ENCODE data around the gene RP2. TPM values are rescaled to one million over a fixed set of nuclear protein-coding genes. Genes with fewer than 3 reads are reported as not detected.

The RP2 gene
- total and polyA plus RNA-seq, 9 of the 15 experiments (the other 6 are each of a cell fraction or from before 2014, with no cell fraction given), result 2.0 to 6.9 (median 3.5) TPM

DNA sequence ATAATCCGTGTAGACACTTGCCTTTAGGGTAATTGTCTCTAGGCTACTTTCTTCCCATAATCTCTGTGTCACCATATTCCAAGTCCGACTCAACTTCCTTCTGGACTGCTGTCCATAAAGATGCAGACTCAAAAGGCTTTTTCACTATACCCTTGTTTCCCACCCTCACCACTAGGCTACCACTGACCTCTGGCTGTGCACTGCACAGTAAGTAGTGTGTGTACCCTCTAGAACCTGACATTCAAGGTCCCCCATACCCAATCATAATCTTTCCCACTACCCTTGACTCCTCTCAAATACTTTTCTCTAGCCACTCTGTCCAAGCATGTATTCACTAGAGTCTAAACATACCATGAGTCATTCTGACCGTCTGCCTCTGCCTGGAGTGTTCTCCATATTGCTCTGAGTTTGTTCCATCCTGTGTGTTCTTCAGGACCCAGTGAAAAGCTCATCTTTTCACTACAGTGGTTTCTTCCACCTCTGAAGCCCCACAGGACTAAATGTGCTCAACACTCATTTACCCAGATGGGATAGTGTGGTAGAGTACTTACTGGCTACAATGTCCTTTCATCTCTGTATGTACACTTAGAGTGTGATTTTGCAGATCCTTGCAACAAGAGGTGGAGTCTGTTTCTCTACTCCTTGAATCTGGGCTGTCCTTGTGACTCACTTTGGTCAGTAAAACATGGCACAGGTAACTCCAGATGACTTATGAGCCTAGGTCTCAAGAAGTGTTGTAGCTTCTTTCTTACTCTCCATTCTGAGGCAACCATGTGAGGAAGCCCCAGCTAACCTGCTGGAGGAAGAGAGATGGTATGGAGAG is 92.8 kb downstream of the RP2 start:
- H2AFZ ChIP-seq (ENCODE audit: low read depth, low read length), result no peak overlapping the region
- no peaks in the 10 kb centered on the region for H3K4me1 ChIP-seq (replicated peaks in 1 of 2; ENCODE audit: control insufficient read depth in 2 of 2, insufficient read depth in 2 of 2, low read length in 2 of 2)
- ATAC-seq, result no peak
- intact Hi-C loops (cut with micrococcal nuclease), result no loop called here
- WGBS (ENCODE audit: insufficient coverage, low coverage, missing lambda C conversion rate), result 10% methylated on average over 3 of the region's 3 CpGs
- no peak overlapping the region for H3K9ac ChIP-seq (ENCODE audit: insufficient read depth in 1 of 2, low read depth in 2 of 2, low read length in 2 of 2)
- ChIA-PET POLR2A (interaction anchor here (0.5 to 1.3 kb wide), 4 partner anchors 15 to 186 kb away, joined by 3 to 5 read pairs (median 3); no protein-coding TSS in a partner anchor), CTCF (ENCODE audit: low intra/inter-chr PET ratio) (no interaction called here)
- no peak for DNase-seq (ENCODE audit: extremely low read depth in 1 of 4, low spot score in 3 of 4)
- H3K36me3 ChIP-seq (ENCODE audit: control insufficient read depth, insufficient read depth, low read length), result no peaks in the 10 kb centered on the region
- in situ Hi-C loops (cut with MboI), result no loop called here
- no peak for TF ChIP-seq U2AF2 (optimal IDR thresholded peaks at IDR 0.05; ENCODE audit: low read depth, low read length)
- no peak for TF ChIP-seq TBL1XR1 (IDR thresholded peaks at IDR 0.05; ENCODE audit: low read length in 2 of 2)
- TF ChIP-seq, protein P1, sequence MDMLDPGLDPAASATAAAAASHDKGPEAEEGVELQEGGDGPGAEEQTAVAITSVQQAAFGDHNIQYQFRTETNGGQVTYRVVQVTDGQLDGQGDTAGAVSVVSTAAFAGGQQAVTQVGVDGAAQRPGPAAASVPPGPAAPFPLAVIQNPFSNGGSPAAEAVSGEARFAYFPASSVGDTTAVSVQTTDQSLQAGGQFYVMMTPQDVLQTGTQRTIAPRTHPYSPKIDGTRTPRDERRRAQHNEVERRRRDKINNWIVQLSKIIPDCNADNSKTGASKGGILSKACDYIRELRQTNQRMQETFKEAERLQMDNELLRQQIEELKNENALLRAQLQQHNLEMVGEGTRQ (CRISPR knock-in tag; IDR thresholded peaks at IDR 0.05), result no peak
- TF ChIP-seq SLC30A9 (CRISPR knock-in tag; IDR thresholded peaks at IDR 0.05), result no peak
- no peak for TF ChIP-seq GMEB1 (CRISPR knock-in tag; IDR thresholded peaks at IDR 0.05)
- no peak for TF ChIP-seq HEY1 (CRISPR knock-in tag; IDR thresholded peaks at IDR 0.05; ENCODE audit: borderline replicate concordance)
- TF ChIP-seq ZNF764 (CRISPR knock-in tag; IDR thresholded peaks at IDR 0.05; ENCODE audit: low read depth), result no peak
- TF ChIP-seq HDAC8 (tag; IDR thresholded peaks at IDR 0.05), result no peak
- TF ChIP-seq HMG20A (CRISPR knock-in tag; conservative IDR thresholded peaks at IDR 0.05), result no peak
- no peak for TF ChIP-seq EHMT2 (IDR thresholded peaks at IDR 0.05)
- no peak for TF ChIP-seq TCFL5 (CRISPR knock-in tag; conservative IDR thresholded peaks at IDR 0.05)
- no peak for TF ChIP-seq TAF15 (IDR thresholded peaks at IDR 0.05; ENCODE audit: low read depth, low read length)
- no peak for TF ChIP-seq POLR3A (IDR thresholded peaks at IDR 0.05; ENCODE audit: borderline replicate concordance, extremely low read depth, insufficient read depth, insufficient read length)
- TF ChIP-seq, protein P2, sequence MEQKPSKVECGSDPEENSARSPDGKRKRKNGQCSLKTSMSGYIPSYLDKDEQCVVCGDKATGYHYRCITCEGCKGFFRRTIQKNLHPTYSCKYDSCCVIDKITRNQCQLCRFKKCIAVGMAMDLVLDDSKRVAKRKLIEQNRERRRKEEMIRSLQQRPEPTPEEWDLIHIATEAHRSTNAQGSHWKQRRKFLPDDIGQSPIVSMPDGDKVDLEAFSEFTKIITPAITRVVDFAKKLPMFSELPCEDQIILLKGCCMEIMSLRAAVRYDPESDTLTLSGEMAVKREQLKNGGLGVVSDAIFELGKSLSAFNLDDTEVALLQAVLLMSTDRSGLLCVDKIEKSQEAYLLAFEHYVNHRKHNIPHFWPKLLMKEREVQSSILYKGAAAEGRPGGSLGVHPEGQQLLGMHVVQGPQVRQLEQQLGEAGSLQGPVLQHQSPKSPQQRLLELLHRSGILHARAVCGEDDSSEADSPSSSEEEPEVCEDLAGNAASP (IDR thresholded peaks at IDR 0.05), result no peak
- H3K9me3 ChIP-seq (replicated peaks; ENCODE audit: control insufficient read depth, insufficient read depth, low read depth, low read length), result no peaks in the 10 kb centered on the region
- no peaks in the 10 kb centered on the region for H3K9me1 ChIP-seq (ENCODE audit: control insufficient read depth, insufficient read depth, low read length)
- H3K4me3 ChIP-seq, result no peak overlapping the region
- H3K4me2 ChIP-seq (ENCODE audit: insufficient read depth, low read length), result no peak overlapping the region
- no peak for FAIRE-seq
- no peaks in the 10 kb centered on the region; the same call in 1 of the 2 replicates for H4K20me1 ChIP-seq (replicated peaks; ENCODE audit: control insufficient read depth, insufficient read depth, low read length)
- no peaks in the 10 kb centered on the region for H3K79me2 ChIP-seq (ENCODE audit: control insufficient read depth, insufficient read depth, low read length)
- H3K27me3 ChIP-seq (ENCODE audit: control insufficient read depth in 2 of 2, insufficient read depth in 2 of 2, low read length in 2 of 2), result no peaks in the 10 kb centered on the region
- no TSS peak for BruUV-seq (replicated peaks)
- H3K27ac ChIP-seq (ENCODE audit: extremely low read depth, low read depth, low read length), result no peak overlapping the region

Measured in K562 (cell line).